Muscle of leg (tissue), 11 donors: ENCODE results near the gene LPCAT3. TPM values are rescaled to one million over a fixed set of nuclear protein-coding genes. Genes with fewer than 3 reads are reported as not detected.
"Not testable (repeated sequence)": the region's sequence is repeated elsewhere in the genome, so short reads cannot be mapped to it uniquely, and the experiment has no call there.

Experiments used
- DNase-seq: peaks from one replicate; pipeline ENCODE4 v3.0.0; 2013
- H3K27ac ChIP-seq: one replicate; pipeline ENCODE4 v1.5.1; 2013; ENCODE audit warnings: mild to moderate bottlenecking, low read length, control low read depth
- H3K27me3 ChIP-seq: one replicate; pipeline ENCODE4 v1.6.1; 2013; ENCODE audit warnings: low read length; ENCODE audit not compliant: control insufficient read depth, insufficient read depth
- H3K36me3 ChIP-seq: one replicate; pipeline ENCODE4 v1.6.1; 2013; ENCODE audit warnings: low read length; ENCODE audit not compliant: control insufficient read depth, insufficient read depth
- H3K4me1 ChIP-seq: one replicate; pipeline ENCODE4 v1.6.1; 2013; ENCODE audit warnings: low read length; ENCODE audit not compliant: control insufficient read depth, insufficient read depth
- H3K4me3 ChIP-seq: one replicate; pipeline ENCODE4 v1.5.1; 2013; ENCODE audit warnings: low read length, control low read depth
- H3K9me3 ChIP-seq: replicated peaks from 2 replicates; pipeline ENCODE4 v1.6.1; 2013; ENCODE audit warnings: low read depth, low read length; ENCODE audit not compliant: control insufficient read depth
- WGBS: methylation state at CpG from one replicate; pipeline ENCODE4 v1.1.5; 2013; ENCODE audit warnings: missing lambda C conversion rate; ENCODE audit not compliant: insufficient coverage; 5-methylcytosine and 5-hydroxymethylcytosine counted together
- polyA plus RNA-seq, 8 donors: library from polyadenylated mRNA; unstranded; fragments of 120-200 nt; gene quantifications; one replicate each; pipeline versions ENCODE4 v1.2.1 to v1.2.3, GENCODE V29; 2013; ENCODE audit warnings: inconsistent platforms in 1 of 8, low replicate concordance in 1 of 8; ENCODE audit not compliant: insufficient read length in 8 of 8, insufficient read depth in 1 of 8
- total RNA-seq: library from RNA; stranded (reverse); fragments of 120-200 nt; gene quantifications from one replicate; pipeline ENCODE4 v1.2.4, GENCODE V29; 2013

The LPCAT3 gene
- total and polyA plus RNA-seq, 9 donors = 7.8 to 23.2 (median 19.1) TPM

- no peaks in the 10 kb centered on the region for H3K27me3 ChIP-seq
- no peaks in the 10 kb centered on the region for H3K9me3 ChIP-seq
- no peaks in the 10 kb centered on the region for H3K36me3 ChIP-seq
- no CpG with 5 or more reads among the region's 6 CpGs for WGBS
- peak; percentile 25 for DNase-seq
- H3K27ac ChIP-seq = no peak overlapping the region
- no peaks in the 10 kb centered on the region for H3K4me1 ChIP-seq
- no peak overlapping the region for H3K4me3 ChIP-seq
Measured at GRCh38 chr12:7042842-7043241, 24.6 kb upstream of the LPCAT3 start.

DNA sequence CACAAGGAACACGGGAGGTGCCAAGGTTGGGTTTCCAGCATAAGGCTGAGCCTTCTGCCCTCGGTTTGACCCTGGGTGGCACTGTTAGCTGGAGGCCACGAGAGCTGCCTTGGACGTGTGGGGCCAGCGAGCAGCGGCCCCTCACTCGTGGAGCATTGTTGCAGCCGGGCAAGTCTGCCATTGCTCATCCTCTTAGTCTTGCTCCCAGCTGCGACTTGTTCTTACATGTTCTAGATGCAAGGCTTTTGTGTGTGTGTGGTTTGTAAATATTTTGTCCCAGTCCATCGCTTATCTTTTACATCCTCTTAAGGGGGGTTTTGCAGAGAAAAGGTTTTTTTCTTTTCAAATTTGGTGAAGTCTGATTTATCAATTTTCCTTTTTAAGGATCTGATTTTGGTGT is 21.1 kb upstream of the LPCAT3 start:
- H3K4me1 ChIP-seq = no peaks in the 10 kb centered on the region
- 67% methylated on average over 7 of the region's 10 CpGs for WGBS
- H3K4me3 ChIP-seq = no peak overlapping the region
- no peaks in the 10 kb centered on the region for H3K27me3 ChIP-seq
- no peak overlapping the region for H3K27ac ChIP-seq
- no peaks in the 10 kb centered on the region for H3K9me3 ChIP-seq
- no peak for DNase-seq
- H3K36me3 ChIP-seq = no peaks in the 10 kb centered on the region

- H3K9me3 ChIP-seq = no peaks in the 10 kb centered on the region
- H3K4me1 ChIP-seq = no peaks in the 10 kb centered on the region
- H3K27me3 ChIP-seq = peaks cover 2% of the 10 kb centered on the region
- H3K36me3 ChIP-seq = no peaks in the 10 kb centered on the region
- 85% methylated on average over 20 of the region's 22 CpGs for WGBS
- no peak overlapping the region for H3K27ac ChIP-seq
- no peak for DNase-seq
- no peak overlapping the region for H3K4me3 ChIP-seq
Measured at GRCh38 chr12:7038591-7038990, 20.3 kb upstream of the LPCAT3 start.

GRCh38 chr12:7037411-7037810 is 19.1 kb upstream of the LPCAT3 start:
- not testable (repeated sequence) for DNase-seq, H3K4me3 ChIP-seq, H3K27ac ChIP-seq, H3K4me1 ChIP-seq, H3K9me3 ChIP-seq, H3K36me3 ChIP-seq, H3K27me3 ChIP-seq
- 91% methylated on average over 22 of the region's 32 CpGs for WGBS

- H3K9me3 ChIP-seq = no peaks in the 10 kb centered on the region
- peaks cover 2% of the 10 kb centered on the region for H3K27me3 ChIP-seq
- no peaks in the 10 kb centered on the region for H3K4me1 ChIP-seq
- no peaks in the 10 kb centered on the region for H3K36me3 ChIP-seq
- WGBS = no CpG with 5 or more reads among the region's 2 CpGs
- H3K27ac ChIP-seq = no peak overlapping the region
- no peak overlapping the region for H3K4me3 ChIP-seq
- DNase-seq = no peak
Measured at GRCh38 chr12:7035463-7035862, 17.2 kb upstream of the LPCAT3 start.

DNA sequence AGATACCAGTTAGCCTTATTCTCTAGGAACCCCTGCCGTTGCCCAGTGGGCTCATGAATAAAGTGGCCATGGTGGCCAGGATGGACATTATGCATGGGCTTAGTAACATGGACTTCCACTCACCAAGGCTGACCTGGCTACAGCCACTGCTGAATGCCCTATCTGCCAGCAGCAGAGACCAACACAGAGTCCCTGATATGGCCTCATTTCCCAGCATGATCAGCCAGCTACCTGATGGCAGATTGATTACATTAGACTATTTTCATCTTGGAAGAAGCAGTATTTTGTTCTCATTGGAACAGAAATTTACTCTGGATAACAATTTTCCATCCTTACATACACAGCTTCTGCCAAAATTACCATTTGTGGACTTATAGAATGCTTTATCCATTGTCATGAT is 16.2 kb upstream of the LPCAT3 start:
- no peak overlapping the region for H3K4me3 ChIP-seq
- H3K36me3 ChIP-seq = no peaks in the 10 kb centered on the region
- H3K9me3 ChIP-seq = no peaks in the 10 kb centered on the region
- no peak for DNase-seq
- no peak overlapping the region for H3K27ac ChIP-seq
- H3K27me3 ChIP-seq = peaks cover 2% of the 10 kb centered on the region
- no peaks in the 10 kb centered on the region for H3K4me1 ChIP-seq
- WGBS = 100% methylated on average over 1 of the region's 1 CpG

DNA sequence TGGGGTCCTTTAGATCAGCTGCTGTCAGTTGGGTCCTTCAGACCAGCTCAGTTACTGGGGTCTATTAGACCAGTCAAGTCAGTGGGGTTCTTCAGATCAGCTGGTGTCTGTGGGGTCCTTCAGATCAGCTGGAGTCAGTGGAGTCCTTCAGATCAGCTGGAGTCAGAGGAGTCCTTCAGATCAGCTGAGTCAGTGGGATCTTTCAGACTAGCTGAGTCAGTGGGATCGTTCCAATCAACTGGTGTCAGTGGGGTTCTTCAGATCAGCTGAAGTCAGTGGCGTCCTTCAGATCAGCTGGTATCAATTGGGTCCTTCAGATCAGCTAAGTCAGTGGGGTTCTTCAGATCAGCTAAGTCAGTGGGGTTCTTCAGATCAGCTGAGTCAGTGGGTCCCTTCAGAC is 14.7 kb upstream of the LPCAT3 start:
- WGBS = 74% methylated on average over 2 of the region's 2 CpGs
- Histone ChIP-seq H3K27ac (no peak overlapping the region), H3K4me3 (no peak overlapping the region), H3K4me1 (no peaks in the 10 kb centered on the region), H3K27me3 (peaks cover 2% of the 10 kb centered on the region), H3K9me3 (no peaks in the 10 kb centered on the region), H3K36me3 (no peaks in the 10 kb centered on the region)
- no peak for DNase-seq

DNA sequence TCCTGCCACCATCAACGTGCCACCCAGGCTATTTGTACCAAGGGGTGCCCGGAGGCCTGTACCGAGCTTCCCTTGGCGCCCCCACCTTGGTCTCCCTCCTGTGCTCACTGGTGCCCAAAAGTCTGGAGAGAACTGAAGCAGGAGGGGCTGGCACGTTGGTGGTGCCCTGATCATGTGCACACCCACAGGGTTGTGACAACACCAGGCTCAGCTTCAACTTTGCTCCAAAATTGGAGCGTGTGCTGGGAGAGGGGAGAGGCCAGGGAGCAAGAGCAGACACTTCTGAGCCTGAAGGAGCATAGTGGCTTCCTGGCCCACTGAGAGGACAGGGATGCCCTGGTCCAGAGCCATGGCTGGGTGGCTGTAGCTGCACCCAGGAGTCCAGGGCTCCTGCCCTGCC is 13.0 kb upstream of the LPCAT3 start:
- 80% methylated on average over 6 of the region's 6 CpGs for WGBS
- no peaks in the 10 kb centered on the region for H3K4me1 ChIP-seq

DNA sequence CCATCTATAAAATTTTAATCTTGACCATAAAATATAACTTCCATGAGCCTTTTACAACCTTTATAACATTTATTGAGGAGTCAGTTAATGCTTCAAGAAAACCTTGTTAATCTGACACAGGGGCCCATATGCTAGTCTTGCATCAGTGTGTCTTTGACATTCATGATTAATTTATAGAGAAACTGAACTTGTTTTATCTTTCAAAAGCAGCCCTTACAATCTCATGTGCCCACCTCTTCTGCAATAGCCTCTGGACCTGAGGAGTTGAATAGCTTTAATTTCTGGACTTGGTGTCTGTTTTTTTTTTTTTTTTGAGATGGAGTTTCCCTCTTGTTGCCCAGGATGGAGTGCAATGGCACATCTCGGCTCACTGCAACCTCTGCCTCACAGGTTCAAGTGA is 8.6 kb upstream of the LPCAT3 start:
- no peaks in the 10 kb centered on the region for H3K36me3 ChIP-seq
- DNase-seq = no peak
- no CpG with 5 or more reads among the region's 1 CpG for WGBS

More for the DNA sequence above, 13.0 kb upstream of the LPCAT3 start:
- Histone ChIP-seq H3K9me3 (no peaks in the 10 kb centered on the region), H3K4me3 (no peak overlapping the region), H3K36me3 (no peaks in the 10 kb centered on the region), H3K27ac (no peak overlapping the region), H3K27me3 (peaks cover 2% of the 10 kb centered on the region)
- no peak for DNase-seq

DNA sequence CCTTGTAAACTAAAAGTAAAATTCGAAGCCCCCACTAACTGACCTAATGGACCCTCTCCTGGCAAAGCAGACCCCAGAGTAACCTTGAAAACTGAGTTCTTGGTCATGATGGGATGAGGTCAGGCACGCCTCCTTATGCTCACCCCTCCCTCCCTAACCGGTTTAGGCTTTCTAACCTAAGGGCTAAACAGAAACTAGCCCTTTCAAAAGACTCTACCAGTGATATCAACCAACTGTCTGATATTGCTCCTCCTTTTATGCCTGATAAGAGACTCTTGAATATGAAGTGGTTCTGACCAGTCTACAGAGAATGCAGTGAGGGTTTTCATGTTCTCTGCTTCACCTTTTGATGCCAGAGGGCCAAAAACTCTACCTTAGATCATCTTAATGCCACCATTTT is 4.8 kb upstream of the LPCAT3 start:
- DNase-seq = no peak
- Histone ChIP-seq H3K4me3 (no peak overlapping the region), H3K9me3 (no peaks in the 10 kb centered on the region), H3K4me1 (peaks cover 2% of the 10 kb centered on the region), H3K27ac (no peak overlapping the region), H3K27me3 (no peaks in the 10 kb centered on the region), H3K36me3 (no peaks in the 10 kb centered on the region)
- no CpG with 5 or more reads among the region's 3 CpGs for WGBS

More for the DNA sequence above, 8.6 kb upstream of the LPCAT3 start:
- no peak overlapping the region for H3K4me3 ChIP-seq
- no peaks in the 10 kb centered on the region for H3K9me3 ChIP-seq
- H3K4me1 ChIP-seq = no peaks in the 10 kb centered on the region
- no peak overlapping the region for H3K27ac ChIP-seq
- H3K27me3 ChIP-seq = no peaks in the 10 kb centered on the region

GRCh38 chr12:7021956-7022355 is 3.7 kb upstream of the LPCAT3 start:
- peaks cover 2% of the 10 kb centered on the region for H3K4me1 ChIP-seq
- WGBS = 80% methylated on average over 1 of the region's 5 CpGs
- no peaks in the 10 kb centered on the region for H3K9me3 ChIP-seq
- H3K27me3 ChIP-seq = no peaks in the 10 kb centered on the region
- no peak for DNase-seq
- H3K4me3 ChIP-seq = no peak overlapping the region
- no peak overlapping the region for H3K27ac ChIP-seq
- no peaks in the 10 kb centered on the region for H3K36me3 ChIP-seq
